Panc1 (cell line): ENCODE data around the gene IFI16. TPM values are rescaled to one million over a fixed set of nuclear protein-coding genes. Genes with fewer than 3 reads are reported as not detected.

Experiments
- ATAC-seq: fragments of 200-7000 bp; cut with Tn5 transposase; 2 replicates; pipeline ENCODE4 v1.9.1; 2020; ENCODE audit warnings: mild to moderate bottlenecking, moderate library complexity
- BruUV-seq: library from RNA; stranded (reverse); fragments of 400-500 nt; replicated peaks from 2 replicates; lab custom pipeline; 2021; lab: Mats Ljungman, UMichigan
- CTCF ChIA-PET: fragments of 300-600 bp; sonication (Branson Sonifier 250); formaldehyde crosslinking; loops from one replicate; lab custom pipeline; 2022; ENCODE audit warnings: antibody characterized with exemption; lab: Charles Lee
- POLR2A ChIA-PET: fragments of 300-600 bp; sonication (Branson Sonifier 250); formaldehyde crosslinking; loops from one replicate; lab custom pipeline; 2022; ENCODE audit warnings: antibody characterized with exemption; lab: Charles Lee
- DNase-seq: peaks from one replicate; pipeline ENCODE4 v3.0.0-alpha.2; 2010; ENCODE audit warnings: low read depth, low spot score
- H3K27ac ChIP-seq: 2 replicates; pipeline ENCODE4 v1.5.1; 2011; ENCODE audit warnings: mild to moderate bottlenecking, low read length, inconsistent platforms
- H3K27me3 ChIP-seq: fragments of 200-500 bp; sonication (Bioruptor generic); 2 replicates; pipeline ENCODE4 v1.6.0; 2014; ENCODE audit warnings: low read length, inconsistent platforms; ENCODE audit not compliant: control insufficient read depth, insufficient read depth
- H3K36me3 ChIP-seq: fragments of 200-500 bp; sonication (Bioruptor generic); 2 replicates; pipeline ENCODE4 v1.5.1; 2014; ENCODE audit warnings: inconsistent platforms, mild to moderate bottlenecking, low read length, moderate library complexity; ENCODE audit not compliant: control insufficient read depth, insufficient read depth
- H3K4me1 ChIP-seq: 2 replicates; pipeline ENCODE4 v1.5.1; 2011; ENCODE audit warnings: inconsistent platforms, mild to moderate bottlenecking, low read length, moderate library complexity; ENCODE audit not compliant: control insufficient read depth, insufficient read depth
- H3K4me3 ChIP-seq, 2 experiments: 2 replicates each; pipeline ENCODE4 v1.5.1; 2011 to 2012; ENCODE audit warnings: low read depth in 2 of 2, low read length in 2 of 2, mild to moderate bottlenecking in 2 of 2, inconsistent platforms in 1 of 2, moderate library complexity in 1 of 2
- H3K9me3 ChIP-seq: fragments of 200-500 bp; sonication (Bioruptor generic); 2 replicates; pipeline ENCODE4 v1.5.1; 2014; ENCODE audit warnings: low read depth, mild to moderate bottlenecking, inconsistent platforms, low read length, moderate library complexity; ENCODE audit not compliant: control insufficient read depth, insufficient read depth
- POLR2AphosphoS5 ChIP-seq: IDR thresholded peaks from 2 replicates; pipeline ENCODE4 v1.6.1; 2012; ENCODE audit warnings: mild to moderate bottlenecking, low read depth, low read length, moderate library complexity
- SIN3A ChIP-seq: IDR thresholded peaks from 2 replicates; pipeline ENCODE4 v1.6.1; 2012; ENCODE audit warnings: low read depth, mild to moderate bottlenecking, low read length, moderate library complexity, borderline replicate concordance; ENCODE audit not compliant: insufficient read depth
- TCF7L2 ChIP-seq: IDR thresholded peaks from 2 replicates; pipeline ENCODE4 v1.6.1; 2011; ENCODE audit warnings: mild to moderate bottlenecking, low read depth, low read length, inconsistent platforms
- in situ Hi-C: cut with HindIII; loops from 2 replicates; pipeline ENCODE4 v1.10.0; 2016; ENCODE audit warnings: low sequenced_read_pairs, low pct_unique_long_range_greater_than_20kb
- intact Hi-C: fragments of 100-400 bp; cut with micrococcal nuclease; formaldehyde crosslinking; loops from one replicate; pipeline ENCODE4 v1.10.0; 2022; ENCODE audit not compliant: unreplicated experiment
- total RNA-seq: library from RNA; stranded (reverse); gene quantifications from one replicate; pipeline ENCODE4 v1.2.1, GENCODE V29; 2021; ENCODE audit not compliant: unreplicated experiment
- TF ChIP-seq, protein P1 (sequence below): fragments of 450-650 bp; IDR thresholded peaks from 2 replicates; pipeline ENCODE4 v1.5.1; 2017; ENCODE audit warnings: mild to moderate bottlenecking
- TF ChIP-seq, protein P2 (sequence below), 2 experiments: IDR thresholded peaks; 2 replicates each; pipeline ENCODE4 v1.6.1; 2011 to 2012; ENCODE audit warnings: low read depth in 2 of 2, control low read depth in 1 of 2, low read length in 1 of 2, mild to moderate bottlenecking in 1 of 2, moderate library complexity in 1 of 2; ENCODE audit not compliant: insufficient read depth in 1 of 2

IFI16 gene
- total RNA-seq, 1 experiment from 2014 or later, result 0.36 TPM

DNA sequence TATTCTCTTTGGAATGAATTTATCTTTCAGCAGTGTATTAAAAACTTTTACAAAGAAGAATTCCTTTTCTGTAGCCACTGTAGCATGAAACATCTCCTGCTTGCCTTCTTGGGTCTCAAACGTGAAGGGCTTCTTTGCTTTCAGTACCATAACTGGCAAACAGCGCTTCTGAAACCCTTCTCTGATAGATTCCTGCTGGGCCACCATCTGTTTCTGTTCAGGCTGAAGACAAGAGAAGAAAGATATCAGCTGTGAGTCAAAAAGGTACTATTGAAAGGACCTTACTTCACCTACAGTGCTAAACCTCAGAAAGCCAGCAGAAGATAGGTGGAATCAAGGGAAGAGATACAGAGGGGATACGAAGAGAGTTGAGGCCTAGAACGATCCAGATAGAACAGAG, 56.4 kb downstream of the IFI16 start:
- no TSS peak for BruUV-seq
- ChIA-PET POLR2A (no interaction called here), CTCF (no interaction called here)
- no peaks in the 10 kb centered on the region for H3K36me3 ChIP-seq
- TF ChIP-seq, protein P1, sequence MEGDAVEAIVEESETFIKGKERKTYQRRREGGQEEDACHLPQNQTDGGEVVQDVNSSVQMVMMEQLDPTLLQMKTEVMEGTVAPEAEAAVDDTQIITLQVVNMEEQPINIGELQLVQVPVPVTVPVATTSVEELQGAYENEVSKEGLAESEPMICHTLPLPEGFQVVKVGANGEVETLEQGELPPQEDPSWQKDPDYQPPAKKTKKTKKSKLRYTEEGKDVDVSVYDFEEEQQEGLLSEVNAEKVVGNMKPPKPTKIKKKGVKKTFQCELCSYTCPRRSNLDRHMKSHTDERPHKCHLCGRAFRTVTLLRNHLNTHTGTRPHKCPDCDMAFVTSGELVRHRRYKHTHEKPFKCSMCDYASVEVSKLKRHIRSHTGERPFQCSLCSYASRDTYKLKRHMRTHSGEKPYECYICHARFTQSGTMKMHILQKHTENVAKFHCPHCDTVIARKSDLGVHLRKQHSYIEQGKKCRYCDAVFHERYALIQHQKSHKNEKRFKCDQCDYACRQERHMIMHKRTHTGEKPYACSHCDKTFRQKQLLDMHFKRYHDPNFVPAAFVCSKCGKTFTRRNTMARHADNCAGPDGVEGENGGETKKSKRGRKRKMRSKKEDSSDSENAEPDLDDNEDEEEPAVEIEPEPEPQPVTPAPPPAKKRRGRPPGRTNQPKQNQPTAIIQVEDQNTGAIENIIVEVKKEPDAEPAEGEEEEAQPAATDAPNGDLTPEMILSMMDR, result no peak
- no peak for TF ChIP-seq TCF7L2
- TF ChIP-seq SIN3A, result no peak
- TF ChIP-seq POLR2AphosphoS5, result no peak
- TF ChIP-seq, protein P2, sequence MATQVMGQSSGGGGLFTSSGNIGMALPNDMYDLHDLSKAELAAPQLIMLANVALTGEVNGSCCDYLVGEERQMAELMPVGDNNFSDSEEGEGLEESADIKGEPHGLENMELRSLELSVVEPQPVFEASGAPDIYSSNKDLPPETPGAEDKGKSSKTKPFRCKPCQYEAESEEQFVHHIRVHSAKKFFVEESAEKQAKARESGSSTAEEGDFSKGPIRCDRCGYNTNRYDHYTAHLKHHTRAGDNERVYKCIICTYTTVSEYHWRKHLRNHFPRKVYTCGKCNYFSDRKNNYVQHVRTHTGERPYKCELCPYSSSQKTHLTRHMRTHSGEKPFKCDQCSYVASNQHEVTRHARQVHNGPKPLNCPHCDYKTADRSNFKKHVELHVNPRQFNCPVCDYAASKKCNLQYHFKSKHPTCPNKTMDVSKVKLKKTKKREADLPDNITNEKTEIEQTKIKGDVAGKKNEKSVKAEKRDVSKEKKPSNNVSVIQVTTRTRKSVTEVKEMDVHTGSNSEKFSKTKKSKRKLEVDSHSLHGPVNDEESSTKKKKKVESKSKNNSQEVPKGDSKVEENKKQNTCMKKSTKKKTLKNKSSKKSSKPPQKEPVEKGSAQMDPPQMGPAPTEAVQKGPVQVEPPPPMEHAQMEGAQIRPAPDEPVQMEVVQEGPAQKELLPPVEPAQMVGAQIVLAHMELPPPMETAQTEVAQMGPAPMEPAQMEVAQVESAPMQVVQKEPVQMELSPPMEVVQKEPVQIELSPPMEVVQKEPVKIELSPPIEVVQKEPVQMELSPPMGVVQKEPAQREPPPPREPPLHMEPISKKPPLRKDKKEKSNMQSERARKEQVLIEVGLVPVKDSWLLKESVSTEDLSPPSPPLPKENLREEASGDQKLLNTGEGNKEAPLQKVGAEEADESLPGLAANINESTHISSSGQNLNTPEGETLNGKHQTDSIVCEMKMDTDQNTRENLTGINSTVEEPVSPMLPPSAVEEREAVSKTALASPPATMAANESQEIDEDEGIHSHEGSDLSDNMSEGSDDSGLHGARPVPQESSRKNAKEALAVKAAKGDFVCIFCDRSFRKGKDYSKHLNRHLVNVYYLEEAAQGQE (IDR thresholded peaks at IDR 0.05; ENCODE audit: insufficient read depth in 1 of 2, low read depth in 2 of 2, low read length in 1 of 2), result no peak
- no peaks in the 10 kb centered on the region for H3K4me1 ChIP-seq
- no peaks in the 10 kb centered on the region for H3K27me3 ChIP-seq
- H3K9me3 ChIP-seq, result no peaks in the 10 kb centered on the region
- intact Hi-C loops (no loop called here), in situ Hi-C loops (no loop called here)
- no peak for ATAC-seq
- H3K27ac ChIP-seq, result no peak overlapping the region
- DNase-seq, result no peak
- no peak overlapping the region for H3K4me3 ChIP-seq

DNA sequence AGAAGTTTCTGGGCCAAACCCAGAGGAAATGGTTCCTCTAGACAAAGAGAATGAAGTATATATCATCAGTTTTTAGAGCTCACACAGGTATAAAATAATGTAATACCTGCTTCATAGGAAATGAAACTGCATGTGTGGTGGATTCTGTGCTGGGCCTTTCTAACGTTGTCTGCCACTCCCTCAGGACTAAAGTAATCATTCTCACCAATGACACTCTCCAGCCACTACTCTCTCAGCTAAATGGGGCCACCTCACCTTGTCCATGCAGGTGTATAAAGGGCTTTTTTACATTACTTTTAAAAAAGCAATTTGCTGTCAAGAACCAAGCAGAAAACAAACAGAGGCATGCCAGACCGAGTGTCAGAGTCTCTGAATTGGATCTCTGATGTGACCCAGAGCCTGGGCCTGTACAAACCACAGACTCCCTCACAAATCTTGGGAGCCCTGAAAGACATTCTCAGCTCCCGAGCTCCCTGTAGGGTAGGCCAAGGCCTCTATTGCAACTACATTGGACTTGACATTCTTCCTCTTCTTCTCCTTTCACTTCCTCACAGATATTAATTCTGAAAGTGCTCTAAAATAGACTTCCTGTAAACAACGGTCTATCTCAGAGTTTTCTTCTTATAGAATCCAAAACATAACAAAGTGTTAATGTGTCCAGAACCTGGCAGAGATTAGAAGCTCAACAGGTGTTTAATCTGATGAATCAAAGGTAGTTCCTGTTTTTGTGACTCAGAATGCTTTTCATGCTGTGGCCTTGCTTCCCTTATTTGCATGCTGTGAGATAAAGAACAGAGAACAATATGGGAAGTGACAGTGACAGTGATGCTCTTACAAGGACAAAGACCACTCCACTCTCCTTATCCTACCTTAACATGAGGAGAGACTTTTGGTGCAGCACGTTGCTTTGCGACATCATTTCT, 58.3 kb downstream of the IFI16 start:
- ATAC-seq (no peak), DNase-seq (no peak)
- no peak overlapping the region for H3K27ac ChIP-seq
- no TSS peak for BruUV-seq
- TF ChIP-seq TCF7L2, result no peak
- H3K27me3 ChIP-seq, result no peaks in the 10 kb centered on the region; the same call in 1 of the 2 replicates
- H3K36me3 ChIP-seq, result no peaks in the 10 kb centered on the region
- intact Hi-C loops, result no loop called here
- ChIA-PET POLR2A (no interaction called here), CTCF (interaction anchor here (0.5 kb wide), 1 partner anchor 366 kb away, joined by 10 read pairs; no protein-coding TSS in a partner anchor)
- in situ Hi-C loops, result no loop called here
- no peaks in the 10 kb centered on the region for H3K4me1 ChIP-seq
- no peaks in the 10 kb centered on the region for H3K9me3 ChIP-seq
- H3K4me3 ChIP-seq, result no peak overlapping the region

DNA sequence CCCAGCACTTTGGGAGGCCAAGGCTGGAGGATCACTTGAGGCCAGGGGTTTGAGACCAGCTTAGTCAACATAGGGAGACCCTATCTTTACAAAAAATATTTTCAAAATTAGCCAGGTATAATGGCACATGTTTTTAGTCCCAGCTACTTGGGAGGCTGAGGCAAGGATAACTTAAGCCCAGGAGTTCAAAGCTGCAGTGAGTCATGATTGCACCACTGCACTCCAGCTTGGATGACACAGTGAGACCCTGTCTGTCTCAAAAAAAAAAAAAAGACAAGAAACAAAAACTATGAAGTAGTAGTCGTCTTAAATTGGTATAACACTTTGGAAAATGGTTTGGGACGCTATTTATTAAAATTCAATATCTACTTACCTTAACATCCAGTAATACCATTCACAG, 59.2 kb downstream of the IFI16 start:
- POLR2A ChIA-PET, result no interaction called here
- Histone ChIP-seq H3K27me3 (no peaks in the 10 kb centered on the region; the same call in 1 of the 2 replicates), H3K27ac (no peak overlapping the region), H3K4me3 (no peak overlapping the region), H3K9me3 (no peaks in the 10 kb centered on the region), H3K36me3 (no peaks in the 10 kb centered on the region), H3K4me1 (no peaks in the 10 kb centered on the region)
- no peak for DNase-seq
- intact Hi-C loops, result no loop called here
- in situ Hi-C loops, result no loop called here
- no peak for ATAC-seq
- BruUV-seq, result no TSS peak
- TF ChIP-seq POLR2AphosphoS5, result no peak
- no peak for TF ChIP-seq SIN3A
- TF ChIP-seq TCF7L2, result no peak
- TF ChIP-seq, protein P1, result no peak
- TF ChIP-seq, protein P2 (IDR thresholded peaks at IDR 0.05; ENCODE audit: insufficient read depth in 1 of 2, low read depth in 2 of 2, low read length in 1 of 2), result no peak
- CTCF ChIA-PET, result no interaction called here
